K562 (cell line): Measurements from ENCODE around the gene ETS2. TPM values are rescaled to one million over a fixed set of nuclear protein-coding genes. Genes with fewer than 3 reads are reported as not detected.

Experiments
- BACH1 ChIP-seq: fragments of 200-800 bp; sonication (Bioruptor generic); IDR thresholded peaks from 2 replicates; pipeline ENCODE4 v1.6.1; 2016; ENCODE audit warnings: missing genetic modification characterization, missing compliant biosample characterization
- C11orf30 ChIP-seq: fragments of 450-650 bp; IDR thresholded peaks from 2 replicates; pipeline ENCODE4 v1.6.1; 2016; ENCODE audit warnings: low read depth, mild to moderate bottlenecking
- CBX8 ChIP-seq: fragments of 200-600 bp; sonication (generic); IDR thresholded peaks from 2 replicates; pipeline ENCODE4 v1.6.1; 2012; ENCODE audit warnings: borderline replicate concordance, mixed run types, low read depth, mild to moderate bottlenecking, moderate library complexity, mixed read lengths, low read length, control low read depth, inconsistent platforms; ENCODE audit not compliant: poor library complexity, severe bottlenecking; ENCODE audit errors: extremely low read depth
- E2F3 ChIP-seq: fragments of 250-450 bp; sonication (Bioruptor Pico); IDR thresholded peaks from 2 replicates; pipeline ENCODE4 v1.4.0; 2020; ENCODE audit warnings: mild to moderate bottlenecking
- EGR1 ChIP-seq: fragments of 450-650 bp; conservative IDR thresholded peaks from 2 replicates; pipeline ENCODE4 v1.6.1; 2017; ENCODE audit warnings: mild to moderate bottlenecking
- ESRRB ChIP-seq: fragments of 250-450 bp; sonication (Bioruptor Pico); IDR thresholded peaks from 2 replicates; pipeline ENCODE4 v1.5.0; 2020; ENCODE audit warnings: mild to moderate bottlenecking, moderate library complexity, borderline replicate concordance
- ETV1 ChIP-seq: fragments of 450-650 bp; conservative IDR thresholded peaks from 2 replicates; pipeline ENCODE4 v1.6.1; 2016; ENCODE audit warnings: missing genetic modification characterization, control low read depth, low read depth, missing compliant biosample characterization
- GABPA ChIP-seq: fragments of 200-800 bp; sonication (Bioruptor generic); conservative IDR thresholded peaks from 2 replicates; pipeline ENCODE4 v1.6.1; 2016; ENCODE audit warnings: low read depth, missing genetic modification characterization, missing compliant biosample characterization
- JUNB ChIP-seq: fragments of 450-650 bp; formaldehyde crosslinking; conservative IDR thresholded peaks from 2 replicates; pipeline ENCODE4 v1.4.0; 2020; ENCODE audit warnings: mild to moderate bottlenecking
- NONO ChIP-seq, 2 experiments: fragments of 200-400 bp in 1 of 2; fragments of 450-650 bp in 1 of 2; formaldehyde crosslinking in 1 of 2; IDR thresholded peaks; 2 replicates each; pipeline ENCODE4 v1.6.1; 2017; ENCODE audit warnings: low read depth in 2 of 2, mild to moderate bottlenecking in 2 of 2, moderate library complexity in 2 of 2, low read length in 1 of 2
- PTBP1 ChIP-seq: fragments of 200-400 bp; formaldehyde crosslinking; IDR thresholded peaks from 2 replicates; pipeline ENCODE4 v1.6.1; 2017; ENCODE audit warnings: low read depth, low read length
- SLC30A9 ChIP-seq: fragments of 250-450 bp; sonication (Bioruptor Pico); IDR thresholded peaks from 2 replicates; pipeline ENCODE4 v1.8.0; 2022; ENCODE audit warnings: mild to moderate bottlenecking, moderate library complexity
- U2AF1 ChIP-seq: fragments of 200-400 bp; formaldehyde crosslinking; optimal IDR thresholded peaks from 2 replicates; pipeline ENCODE3; 2017; ENCODE audit warnings: mild to moderate bottlenecking, low read depth, low read length, moderate library complexity
- U2AF2 ChIP-seq: fragments of 200-400 bp; formaldehyde crosslinking; optimal IDR thresholded peaks from 2 replicates; pipeline ENCODE3; 2017; ENCODE audit warnings: low read depth, mild to moderate bottlenecking, low read length
- XRCC5 ChIP-seq: fragments of 200-400 bp; formaldehyde crosslinking; IDR thresholded peaks from 2 replicates; pipeline ENCODE4 v1.6.1; 2017; ENCODE audit warnings: low read depth, mild to moderate bottlenecking, low read length
- ZKSCAN8 ChIP-seq: fragments of 200-800 bp; sonication (Bioruptor generic); IDR thresholded peaks from 2 replicates; pipeline ENCODE4 v1.6.1; 2016; ENCODE audit warnings: missing genetic modification characterization, missing compliant biosample characterization
- ZNF224 ChIP-seq: sonication (generic); formaldehyde crosslinking; IDR thresholded peaks from 2 replicates; pipeline ENCODE4 v1.8.0; 2022; ENCODE audit warnings: mild to moderate bottlenecking, missing genetic modification reagents
- ZNF24 ChIP-seq: fragments of 450-650 bp; IDR thresholded peaks from 2 replicates; pipeline ENCODE4 v1.6.1; 2016
- ZNF263 ChIP-seq: sonication (generic); formaldehyde crosslinking; IDR thresholded peaks from 2 replicates; pipeline ENCODE4 v1.8.0; 2022; ENCODE audit warnings: mild to moderate bottlenecking, missing genetic modification reagents, borderline replicate concordance
- ZNF311 ChIP-seq: fragments of 250-450 bp; sonication (Bioruptor Pico); IDR thresholded peaks from 2 replicates; pipeline ENCODE4 v1.4.0; 2020; ENCODE audit warnings: mild to moderate bottlenecking, moderate library complexity
- polyA plus RNA-seq, 8 experiments: library from polyadenylated mRNA; depleted of rRNA in 4 of 8; stranded (reverse) in 5 of 8; unstranded in 3 of 8; fragments of >200 nt; fragmentation: Nextera tagmentation in 2 of 8; fragmentation: Illumina TruSeq in 1 of 8; extraction: Ambion mirVana in 2 of 8; extraction: Trizol in 1 of 8; gene quantifications; 2 replicates each; pipeline versions ENCODE4 v1.2.1 to v1.2.3, GENCODE V29; 2011 to 2014; ENCODE audit warnings: inconsistent platforms in 1 of 8, missing spikeins in 1 of 8
- total RNA-seq, 7 experiments: library from RNA; depleted of rRNA in 6 of 7; stranded (reverse); fragments of >200 nt in 6 of 7; fragmentation: Illumina TruSeq in 2 of 7; extraction: Trizol in 2 of 7; gene quantifications; 2 replicates each; pipeline versions ENCODE4 v1.2.1 to v1.2.3, GENCODE V29; 2011 to 2021; ENCODE audit warnings: low replicate concordance in 1 of 7
- TF ChIP-seq, protein P1 (sequence below): sonication (generic); formaldehyde crosslinking; IDR thresholded peaks from 2 replicates; pipeline ENCODE4 v1.8.0; 2022; ENCODE audit warnings: mild to moderate bottlenecking, low read depth, missing genetic modification reagents
- TF ChIP-seq, protein P2 (sequence below): fragments of 450-650 bp; IDR thresholded peaks from 2 replicates; pipeline ENCODE4 v1.6.1; 2014; ENCODE audit warnings: low read depth, mild to moderate bottlenecking, moderate library complexity, borderline replicate concordance
- TF ChIP-seq, protein P3 (sequence below): fragments of 450-650 bp; IDR thresholded peaks from 2 replicates; pipeline ENCODE4 v1.6.1; 2016; ENCODE audit warnings: low read depth, mild to moderate bottlenecking, moderate library complexity

The ETS2 gene
- total and polyA plus RNA-seq, 9 of the 15 experiments (the other 6 are each of a cell fraction or from before 2014, with no cell fraction given) = 1.7 to 24.4 (median 12.2) TPM

- TF ChIP-seq SLC30A9 (CRISPR knock-in tag) (no peak), CBX8 (peak; percentile 35), E2F3 (CRISPR knock-in tag) (no peak), ZNF24 (peak; percentile 51; the same call in 1 of the 2 replicates), C11orf30 (peak; percentile 62; the same call in 1 of the 2 replicates), EGR1 (peak; percentile 33; the same call in 1 of the 2 replicates), NONO (IDR thresholded peaks at IDR 0.05; ENCODE audit: low read depth in 2 of 2, low read length in 1 of 2) (no peak), GABPA (tag) (0 out of 2 replicates have a peak, but pooled peaks have one; percentile 14), ETV1 (tag) (0 out of 2 replicates have a peak, but pooled peaks have one; percentile 58), ZNF224 (no peak), ZNF263 (CRISPR knock-in tag) (no peak), XRCC5 (no peak), U2AF2 (no peak), JUNB (CRISPR knock-in tag) (no peak), ESRRB (CRISPR knock-in tag) (no peak), ZNF311 (CRISPR knock-in tag) (no peak), BACH1 (tag) (peak; percentile 42; the same call in 1 of the 2 replicates), ZKSCAN8 (CRISPR knock-in tag) (no peak), U2AF1 (no peak), PTBP1 (no peak)
- TF ChIP-seq, protein P1, sequence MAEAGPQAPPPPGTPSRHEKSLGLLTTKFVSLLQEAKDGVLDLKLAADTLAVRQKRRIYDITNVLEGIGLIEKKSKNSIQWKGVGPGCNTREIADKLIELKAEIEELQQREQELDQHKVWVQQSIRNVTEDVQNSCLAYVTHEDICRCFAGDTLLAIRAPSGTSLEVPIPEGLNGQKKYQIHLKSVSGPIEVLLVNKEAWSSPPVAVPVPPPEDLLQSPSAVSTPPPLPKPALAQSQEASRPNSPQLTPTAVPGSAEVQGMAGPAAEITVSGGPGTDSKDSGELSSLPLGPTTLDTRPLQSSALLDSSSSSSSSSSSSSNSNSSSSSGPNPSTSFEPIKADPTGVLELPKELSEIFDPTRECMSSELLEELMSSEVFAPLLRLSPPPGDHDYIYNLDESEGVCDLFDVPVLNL (CRISPR knock-in tag) = no peak
- TF ChIP-seq, protein P2, sequence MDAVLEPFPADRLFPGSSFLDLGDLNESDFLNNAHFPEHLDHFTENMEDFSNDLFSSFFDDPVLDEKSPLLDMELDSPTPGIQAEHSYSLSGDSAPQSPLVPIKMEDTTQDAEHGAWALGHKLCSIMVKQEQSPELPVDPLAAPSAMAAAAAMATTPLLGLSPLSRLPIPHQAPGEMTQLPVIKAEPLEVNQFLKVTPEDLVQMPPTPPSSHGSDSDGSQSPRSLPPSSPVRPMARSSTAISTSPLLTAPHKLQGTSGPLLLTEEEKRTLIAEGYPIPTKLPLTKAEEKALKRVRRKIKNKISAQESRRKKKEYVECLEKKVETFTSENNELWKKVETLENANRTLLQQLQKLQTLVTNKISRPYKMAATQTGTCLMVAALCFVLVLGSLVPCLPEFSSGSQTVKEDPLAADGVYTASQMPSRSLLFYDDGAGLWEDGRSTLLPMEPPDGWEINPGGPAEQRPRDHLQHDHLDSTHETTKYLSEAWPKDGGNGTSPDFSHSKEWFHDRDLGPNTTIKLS = peak; percentile 59; the same call in 1 of the 2 replicates
- TF ChIP-seq, protein P3, sequence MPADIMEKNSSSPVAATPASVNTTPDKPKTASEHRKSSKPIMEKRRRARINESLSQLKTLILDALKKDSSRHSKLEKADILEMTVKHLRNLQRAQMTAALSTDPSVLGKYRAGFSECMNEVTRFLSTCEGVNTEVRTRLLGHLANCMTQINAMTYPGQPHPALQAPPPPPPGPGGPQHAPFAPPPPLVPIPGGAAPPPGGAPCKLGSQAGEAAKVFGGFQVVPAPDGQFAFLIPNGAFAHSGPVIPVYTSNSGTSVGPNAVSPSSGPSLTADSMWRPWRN = no peak
Measured at GRCh38 chr21:38760017-38760761, 45.5 kb upstream of the ETS2 start (continued).
